Measurements from ENCODE around the gene TRMT61A.
"Not testable (repeated sequence)": the region's sequence is repeated elsewhere in the genome, so short reads cannot be mapped to it uniquely, and the experiment has no call there.

The TRMT61A gene

DNA sequence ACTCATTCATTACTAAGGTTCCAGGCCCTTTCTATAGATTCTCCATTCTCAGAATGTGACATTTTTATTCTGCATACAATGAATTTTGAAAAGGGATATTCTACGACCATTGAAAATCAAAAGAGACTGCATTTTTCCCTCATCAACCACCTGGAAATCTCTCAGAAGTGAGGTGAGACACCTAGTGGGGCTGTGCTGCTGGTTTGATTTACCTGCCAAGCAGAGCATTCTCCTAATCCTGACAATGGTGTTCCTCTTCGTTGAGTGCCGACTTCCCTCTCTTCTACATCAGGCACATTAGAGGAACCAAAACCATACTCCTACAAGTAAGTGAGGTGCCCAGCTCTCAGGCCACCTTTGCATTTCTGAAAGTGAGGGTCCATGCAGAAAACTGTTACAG is 21.2 kb upstream of the TRMT61A start:
- in situ Hi-C loops (cut with MboI; ENCODE audit: low pct_unique_long_range_greater_than_20kb, low sequenced_read_pairs), result no loop called here
- no peak for DNase-seq

GRCh38 chr14:103508521-103509329 is 20.3 kb upstream of the TRMT61A start:
- in situ Hi-C loops (cut with MboI; ENCODE audit: low pct_unique_long_range_greater_than_20kb, low sequenced_read_pairs), result no loop called here

GRCh38 chr14:103509864-103510723 is 18.9 kb upstream of the TRMT61A start:
- no peak for DNase-seq
- in situ Hi-C loops (cut with MboI; ENCODE audit: low pct_unique_long_range_greater_than_20kb, low sequenced_read_pairs), result no loop called here

More at GRCh38 chr14:103508521-103509329, 20.3 kb upstream of the TRMT61A start:
- DNase-seq, result no peak

DNA sequence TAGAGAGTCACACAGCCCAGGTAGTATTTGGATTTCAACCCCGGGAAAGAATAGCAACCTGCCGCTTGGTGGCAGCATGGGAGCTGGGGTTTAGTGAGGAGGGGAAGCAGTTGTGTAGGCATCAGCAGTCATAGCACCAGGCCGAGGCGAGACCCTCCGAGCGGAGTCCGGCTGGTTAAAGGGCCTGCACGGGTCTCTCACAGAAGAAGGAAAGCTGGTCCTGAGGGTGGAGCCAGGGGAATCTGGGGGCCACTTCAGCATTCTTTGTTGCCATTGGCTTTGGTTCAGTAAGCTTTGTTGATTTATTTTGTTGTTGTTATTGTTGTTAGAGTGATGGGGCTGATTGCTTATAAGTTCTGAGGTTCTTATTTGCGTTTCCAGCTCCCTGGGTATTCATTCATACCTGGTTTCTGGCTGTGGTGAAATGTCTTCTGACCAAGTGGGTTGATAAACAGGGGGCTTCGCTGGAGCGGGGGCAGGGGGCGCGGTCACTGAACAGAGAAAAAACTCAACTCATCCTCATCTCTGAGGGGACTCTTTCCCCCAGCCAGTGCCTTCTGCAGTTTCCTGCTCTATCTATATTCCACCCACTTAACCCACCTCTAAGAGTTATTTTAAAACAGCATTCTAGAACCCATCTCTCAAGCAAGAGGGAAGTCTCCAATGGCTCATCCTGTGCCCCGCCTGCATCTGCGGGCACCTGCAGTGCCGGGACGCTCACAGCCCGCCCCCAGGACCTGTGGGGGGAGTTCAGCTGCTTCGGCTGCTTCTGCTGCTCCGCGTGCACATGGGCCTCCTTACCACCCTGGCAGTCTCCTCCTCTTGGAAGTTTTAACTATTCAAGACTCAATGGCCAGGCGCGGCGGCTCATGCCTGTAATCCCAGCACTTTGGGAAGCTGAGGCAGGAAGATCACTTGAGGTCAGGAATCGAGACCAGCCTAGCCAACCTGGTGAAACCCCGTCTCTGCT is 18.0 kb upstream of the TRMT61A start:
- DNase-seq, result no peak
- in situ Hi-C loops (cut with MboI; ENCODE audit: low pct_unique_long_range_greater_than_20kb, low sequenced_read_pairs), result no loop called here

- DNase-seq; in situ Hi-C loops (cut with MboI; ENCODE audit: low pct_unique_long_range_greater_than_20kb, low sequenced_read_pairs): not testable (repeated sequence)
These were observed 16.8 kb upstream of the TRMT61A start for GRCh38 chr14:103512180-103512579.

- DNase-seq, result peak; percentile 47
- in situ Hi-C loops (cut with MboI; ENCODE audit: low pct_unique_long_range_greater_than_20kb, low sequenced_read_pairs), result no loop called here
These were observed 16.0 kb upstream of the TRMT61A start for GRCh38 chr14:103512701-103513611.

DNA sequence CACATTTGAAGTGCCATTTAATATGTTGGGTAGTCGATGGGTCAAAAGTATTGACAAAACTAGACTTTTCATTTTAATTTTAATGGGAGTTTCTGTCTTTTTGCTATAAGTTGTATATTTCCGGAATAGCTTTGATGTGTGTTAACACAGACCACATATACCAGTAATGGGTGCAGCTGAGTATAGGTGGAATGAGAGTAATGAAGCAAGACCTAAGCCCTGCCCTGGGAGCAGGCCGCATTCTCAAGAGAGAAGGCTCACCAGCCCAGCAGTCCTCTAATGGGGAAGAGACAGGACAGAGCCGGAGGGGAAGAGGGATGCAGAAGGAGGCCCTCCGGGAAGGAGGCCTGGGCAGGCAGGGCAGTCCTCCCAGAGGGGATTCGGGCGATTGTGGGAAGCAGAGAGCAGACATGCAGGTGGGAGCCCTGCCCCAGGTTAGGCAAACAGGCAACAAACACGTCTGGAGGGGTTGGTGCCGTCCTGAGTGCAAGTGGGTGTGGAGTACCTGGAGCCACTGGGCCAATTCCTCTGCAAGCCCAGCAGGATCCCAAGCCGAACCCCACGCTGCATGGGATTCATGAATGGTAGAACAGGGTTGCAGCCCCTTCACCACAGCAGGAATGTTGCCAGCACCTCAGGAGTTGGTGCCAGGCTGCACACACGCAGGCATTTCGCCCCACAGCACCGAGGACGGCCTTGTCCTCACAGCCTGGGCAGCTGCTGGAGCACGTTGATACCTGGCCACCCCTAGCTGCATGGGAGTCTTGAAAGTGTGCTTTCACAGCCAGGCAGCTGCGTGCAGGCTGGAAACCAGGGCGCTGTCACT is 14.2 kb upstream of the TRMT61A start:
- no peak for DNase-seq
- in situ Hi-C loops (cut with MboI; ENCODE audit: low pct_unique_long_range_greater_than_20kb, low sequenced_read_pairs), result no loop called here

- in situ Hi-C loops (cut with MboI; ENCODE audit: low pct_unique_long_range_greater_than_20kb, low sequenced_read_pairs), result no loop called here
- DNase-seq, result no peak
These were observed 12.4 kb upstream of the TRMT61A start for GRCh38 chr14:103516426-103517173.

DNA sequence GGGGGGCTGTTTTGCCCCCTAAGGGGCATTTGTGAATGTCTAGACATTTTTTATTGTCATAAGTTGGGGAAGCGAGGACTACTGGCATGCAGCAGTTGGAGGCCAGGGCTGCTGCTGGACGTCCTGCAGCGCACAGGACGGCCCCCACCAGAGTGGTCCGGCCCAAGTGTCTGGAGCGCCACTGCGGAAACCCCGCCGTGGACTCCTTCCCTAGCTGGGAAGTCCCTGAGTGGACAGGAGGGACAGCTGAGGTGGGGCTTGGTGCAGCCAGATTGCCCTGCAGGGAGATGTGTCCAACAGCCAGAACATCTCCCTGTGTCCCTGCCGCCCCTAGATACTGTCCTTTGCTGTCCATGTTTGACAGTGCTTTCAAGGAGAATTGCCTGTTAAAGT is 11.8 kb upstream of the TRMT61A start:
- no peak for DNase-seq
- in situ Hi-C loops (cut with MboI; ENCODE audit: low pct_unique_long_range_greater_than_20kb, low sequenced_read_pairs), result no loop called here

DNA sequence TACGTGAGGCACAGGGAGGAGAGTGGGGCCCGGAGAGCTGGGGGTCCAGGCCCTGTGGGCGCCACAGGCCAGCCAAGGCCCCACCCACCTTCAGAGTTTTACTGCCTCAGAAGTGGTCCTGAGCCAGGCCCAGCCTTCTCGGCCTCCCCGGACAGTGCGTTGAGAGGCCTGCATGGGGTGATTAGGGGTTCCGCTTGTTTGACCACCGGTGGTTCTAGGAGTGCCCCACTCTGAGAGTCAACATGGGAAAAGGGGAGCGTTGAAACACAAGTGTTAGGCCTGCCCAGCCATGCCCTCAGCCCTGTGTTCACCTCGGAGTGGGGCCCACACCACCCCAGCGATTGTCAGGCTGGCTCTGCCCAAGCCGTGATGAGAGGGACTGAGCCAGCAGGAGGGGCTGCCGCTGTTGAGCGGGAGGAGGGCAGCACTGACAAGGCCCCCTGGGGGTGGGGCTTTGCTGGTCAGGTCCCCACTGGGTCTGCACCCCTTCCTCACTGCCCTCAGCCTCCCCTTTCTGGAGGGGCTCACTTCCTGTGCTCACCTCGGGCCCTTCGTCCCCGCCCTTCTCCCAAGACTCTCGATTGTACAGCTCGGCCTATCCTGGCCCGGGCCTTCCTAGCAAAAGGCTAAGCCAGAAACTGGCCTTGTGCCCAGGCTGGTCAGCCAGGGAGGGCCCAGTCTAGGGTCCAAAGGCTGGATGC is 11.1 kb upstream of the TRMT61A start:
- in situ Hi-C loops (cut with MboI; ENCODE audit: low pct_unique_long_range_greater_than_20kb, low sequenced_read_pairs), result no loop called here
- DNase-seq, result no peak

GRCh38 chr14:103518422-103519042 is 10.5 kb upstream of the TRMT61A start:
- in situ Hi-C loops (cut with MboI; ENCODE audit: low pct_unique_long_range_greater_than_20kb, low sequenced_read_pairs), result no loop called here
- DNase-seq, result peak; percentile 61

DNA sequence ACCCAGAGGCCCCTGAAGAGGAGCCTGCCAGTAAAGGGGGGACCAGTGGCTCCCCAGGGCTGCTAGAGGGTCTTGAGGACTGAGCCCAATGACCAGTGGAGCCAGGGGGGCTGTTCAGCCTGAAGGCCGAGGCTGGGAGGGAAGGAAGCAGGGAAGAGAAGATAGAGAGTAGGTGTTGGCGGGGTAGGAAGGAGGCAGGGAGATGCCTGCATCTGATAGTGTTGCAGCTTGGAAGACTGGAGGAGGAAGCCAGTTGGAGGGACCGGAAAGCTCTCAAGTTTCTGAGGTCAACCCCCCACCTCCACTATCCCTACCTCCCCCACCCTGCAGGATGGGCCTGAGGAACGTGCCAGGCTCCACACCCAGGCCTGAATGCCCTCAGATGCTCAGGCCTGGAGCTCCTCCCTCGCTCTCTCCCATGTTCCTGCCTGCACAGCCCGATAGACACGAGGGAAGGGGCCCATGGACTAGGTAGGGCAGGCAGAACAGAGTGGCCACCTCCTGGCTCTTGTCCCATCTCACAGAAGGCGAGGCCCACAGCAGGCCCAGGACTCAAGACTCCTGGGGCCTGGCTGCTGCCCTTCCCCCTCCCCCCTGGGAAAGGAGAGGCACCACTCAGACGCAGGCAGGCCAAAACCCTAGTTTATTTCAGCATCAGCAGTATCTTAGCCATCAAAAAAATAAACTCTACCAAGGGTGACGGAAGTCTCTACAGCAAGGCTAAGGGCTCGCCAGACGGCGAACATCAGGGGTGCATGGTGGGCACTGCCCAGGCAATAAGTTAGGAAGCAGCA is 9.8 kb upstream of the TRMT61A start:
- in situ Hi-C loops (cut with MboI; ENCODE audit: low pct_unique_long_range_greater_than_20kb, low sequenced_read_pairs), result no loop called here
- DNase-seq, result peak; percentile 88

- DNase-seq, result no peak
- in situ Hi-C loops (cut with MboI; ENCODE audit: low pct_unique_long_range_greater_than_20kb, low sequenced_read_pairs), result no loop called here
These were observed 9.2 kb upstream of the TRMT61A start for GRCh38 chr14:103519837-103520212.

DNA sequence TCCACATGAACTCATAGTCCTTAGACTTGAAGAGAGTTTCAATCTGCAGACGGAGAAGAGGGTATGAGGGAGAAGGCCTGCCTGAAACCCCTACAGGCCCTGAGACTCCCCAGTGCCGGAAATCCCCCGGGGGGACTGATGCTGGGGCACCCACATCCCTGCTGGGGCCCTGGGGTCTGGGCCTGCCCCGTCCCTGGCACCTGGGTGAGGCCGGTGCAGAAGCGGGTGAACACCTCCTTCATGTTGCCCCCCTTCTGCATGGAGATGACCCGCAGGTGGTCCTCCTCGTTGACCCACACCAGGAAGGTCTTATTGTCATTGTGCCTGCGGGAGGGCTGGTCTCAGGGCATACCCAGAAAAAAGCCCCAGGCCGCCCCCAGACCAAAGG is 8.7 kb upstream of the TRMT61A start:
- DNase-seq, result no peak
- in situ Hi-C loops (cut with MboI; ENCODE audit: low pct_unique_long_range_greater_than_20kb, low sequenced_read_pairs), result no loop called here

Data from KBM-7 (cell line).